HAP-1 (cell line): ENCODE results near the gene LY6G5C.

Source experiments
- DNase-seq, 2 experiments: peaks; one replicate each; pipeline ENCODE4 v3.0.0-alpha.2; 2016 to 2020; ENCODE audit warnings: low spot score in 2 of 2
- H3K27me3 ChIP-seq: fragments of 250-450 bp; sonication (Bioruptor Pico); 2 replicates; pipeline ENCODE4 v1.5.1; 2020; ENCODE audit warnings: low read depth, mild to moderate bottlenecking, moderate library complexity
- H3K36me3 ChIP-seq: fragments of 250-450 bp; sonication (Bioruptor Pico); replicated peaks from 2 replicates; pipeline ENCODE4 v1.5.1; 2020; ENCODE audit warnings: mild to moderate bottlenecking
- H3K4me1 ChIP-seq: fragments of 250-450 bp; sonication (Bioruptor Pico); 2 replicates; pipeline ENCODE4 v1.5.1; 2020; ENCODE audit warnings: mild to moderate bottlenecking
- H3K4me3 ChIP-seq: fragments of 250-450 bp; sonication (Bioruptor Pico); 2 replicates; pipeline ENCODE4 v1.5.1; 2020; ENCODE audit warnings: mild to moderate bottlenecking, moderate library complexity
- H3K9me3 ChIP-seq: fragments of 250-450 bp; sonication (Bioruptor Pico); 2 replicates; pipeline ENCODE4 v1.5.1; 2020; ENCODE audit warnings: mild to moderate bottlenecking, moderate library complexity
- in situ Hi-C: fragments of 300-500 bp; cut with MboI; formaldehyde crosslinking; loops from 3 replicates; pipeline ENCODE4 v1.14.3; 2020; ENCODE audit warnings: low sequenced_read_pairs, inconsistent platforms, mixed read lengths

LY6G5C gene

DNA sequence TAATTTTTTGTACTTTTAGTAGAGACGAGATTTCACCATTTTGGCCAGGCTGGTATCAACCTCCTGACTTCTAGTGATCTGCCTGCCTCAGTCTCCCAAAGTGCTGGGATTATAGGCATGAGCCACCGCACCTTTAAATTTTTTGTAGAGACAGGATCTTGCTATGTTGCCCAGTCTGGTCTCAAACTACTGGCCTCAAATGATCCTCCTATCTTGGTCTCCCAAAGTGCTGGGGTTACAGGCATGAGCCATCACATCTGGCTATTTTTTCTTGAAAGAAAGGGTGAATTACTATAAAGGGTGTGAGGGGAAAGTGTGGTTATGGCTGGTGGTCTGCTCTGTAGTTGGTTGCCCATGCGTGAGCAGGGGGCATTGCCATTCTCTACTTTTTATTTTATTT, 27.4 kb upstream of the LY6G5C start:
- Histone ChIP-seq H3K36me3 (no peaks in the 10 kb centered on the region), H3K27me3 (no peaks in the 10 kb centered on the region), H3K4me3 (no peak overlapping the region), H3K4me1 (peaks cover 6% of the 10 kb centered on the region), H3K9me3 (no peaks in the 10 kb centered on the region)
- in situ Hi-C loops: no loop called here
- DNase-seq: no peak

DNA sequence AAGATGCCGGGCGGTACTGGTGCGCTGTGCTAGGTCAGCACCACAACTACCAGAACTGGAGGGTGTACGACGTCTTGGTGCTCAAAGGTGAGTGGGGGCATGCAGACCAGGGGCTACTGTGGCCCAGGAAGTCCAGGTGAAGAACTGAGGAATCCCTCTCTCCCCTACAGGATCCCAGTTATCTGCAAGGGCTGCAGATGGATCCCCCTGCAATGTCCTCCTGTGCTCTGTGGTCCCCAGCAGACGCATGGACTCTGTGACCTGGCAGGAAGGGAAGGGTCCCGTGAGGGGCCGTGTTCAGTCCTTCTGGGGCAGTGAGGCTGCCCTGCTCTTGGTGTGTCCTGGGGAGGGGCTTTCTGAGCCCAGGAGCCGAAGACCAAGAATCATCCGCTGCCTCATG, 26.8 kb upstream of the LY6G5C start:
- no peak for DNase-seq
- in situ Hi-C loops: no loop called here
- Histone ChIP-seq H3K27me3 (no peaks in the 10 kb centered on the region), H3K9me3 (no peaks in the 10 kb centered on the region), H3K36me3 (no peaks in the 10 kb centered on the region), H3K4me3 (no peak overlapping the region), H3K4me1 (peaks cover 6% of the 10 kb centered on the region)

DNA sequence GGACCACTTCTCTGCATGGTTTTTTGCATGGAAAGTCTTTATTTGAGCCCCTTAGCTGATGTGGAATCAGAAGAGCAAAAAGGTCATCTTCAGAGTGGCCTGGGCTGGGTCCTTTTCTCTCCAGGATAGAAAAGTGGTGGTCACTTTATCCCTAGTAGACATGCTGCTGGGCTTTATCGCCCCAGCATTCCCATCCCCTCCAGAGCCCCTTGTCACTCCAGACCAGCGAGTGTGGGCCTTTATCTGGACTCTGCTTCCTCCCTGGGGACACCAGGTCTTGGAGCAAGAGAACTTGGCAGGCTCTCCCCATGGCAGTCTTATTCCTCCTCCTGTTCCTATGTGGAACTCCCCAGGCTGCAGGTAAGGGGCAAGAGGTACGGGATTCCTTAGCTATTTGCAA, 25.7 kb upstream of the LY6G5C start, which contains the start of gene LY6G6F:
Gene LY6G6F (plus strand): TSS at position 268 of the 400 bp plus-strand sequence. CDS start 41 bp downstream, at position 309.
- Histone ChIP-seq H3K27me3 (no peaks in the 10 kb centered on the region), H3K4me3 (no peak within 1 kb of the TSS), H3K36me3 (no peaks in the 10 kb centered on the region), H3K4me1 (peaks cover 10% of the 10 kb centered on the region), H3K9me3 (no peaks in the 10 kb centered on the region)
- in situ Hi-C loops: no loop called here
- no peak for DNase-seq

DNA sequence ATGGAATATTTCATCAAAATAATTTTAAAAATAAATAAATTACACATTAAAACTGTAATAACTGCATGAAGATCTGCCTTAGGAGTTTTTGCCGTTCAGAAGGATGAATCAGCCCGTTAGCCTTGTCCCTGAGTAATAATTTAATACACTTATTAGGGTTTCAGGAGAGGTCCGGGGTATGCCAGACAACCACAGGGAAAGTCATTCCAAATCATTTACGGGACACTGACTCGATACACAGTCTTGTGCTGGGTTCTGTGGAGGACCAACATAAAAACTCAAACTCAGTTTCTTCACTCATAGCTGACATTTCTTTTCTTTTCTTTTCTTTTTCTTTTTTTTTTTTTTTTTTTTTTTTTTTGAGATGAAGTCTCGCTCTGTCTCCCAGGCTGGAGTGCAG, 25.1 kb upstream of the LY6G5C start:
- no peaks in the 10 kb centered on the region for H3K36me3 ChIP-seq
- no peak for DNase-seq
- in situ Hi-C loops: no loop called here
- peaks cover 13% of the 10 kb centered on the region for H3K4me1 ChIP-seq
- no peak overlapping the region for H3K4me3 ChIP-seq
- H3K9me3 ChIP-seq: no peaks in the 10 kb centered on the region
- no peaks in the 10 kb centered on the region for H3K27me3 ChIP-seq

DNA sequence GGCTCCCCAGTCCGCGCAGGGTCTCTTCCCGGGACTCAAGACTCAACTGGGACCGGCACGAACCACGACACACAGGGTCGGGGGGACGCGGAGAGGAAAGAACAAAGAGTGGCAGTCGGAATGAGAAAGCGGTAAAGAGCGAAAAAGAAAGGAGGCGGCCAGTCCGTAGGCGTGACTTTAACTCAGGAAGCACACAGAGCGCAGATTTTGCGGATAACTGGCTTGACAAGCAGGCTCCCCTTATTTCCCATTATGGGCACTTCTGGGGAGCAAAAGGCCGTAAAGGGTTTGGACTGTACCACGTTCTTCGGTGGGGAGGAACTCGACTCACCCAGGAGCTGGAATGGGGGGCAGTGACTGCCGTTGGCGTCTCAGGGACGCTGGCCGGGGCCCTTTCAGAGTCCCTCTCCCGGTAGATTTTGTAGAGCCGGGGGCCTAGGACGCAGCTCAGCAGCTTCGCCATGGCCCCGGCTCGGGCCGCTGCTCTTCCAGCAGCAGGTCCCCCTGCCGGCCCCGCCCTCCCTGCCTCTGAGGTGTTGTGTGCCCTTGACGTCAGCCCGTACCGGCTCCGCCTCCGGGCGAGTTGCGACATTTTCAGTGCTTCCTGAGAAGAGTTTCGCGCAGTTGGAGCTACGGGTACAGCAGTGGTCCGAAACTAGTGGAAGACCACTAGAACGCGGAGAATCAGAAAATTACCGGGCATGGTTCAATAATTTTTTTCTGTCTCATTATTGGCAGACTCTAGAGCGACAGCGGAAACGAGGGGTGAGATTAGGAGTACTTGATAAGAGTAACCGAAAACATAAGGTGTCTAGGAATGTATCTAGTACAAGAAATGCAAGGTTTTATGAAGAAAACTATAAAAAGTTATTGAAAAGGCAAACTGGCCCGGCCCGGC, 22.2 kb upstream of the LY6G5C start, which contains the start of gene ABHD16A:
Gene ABHD16A (minus strand): TSS at position 506 of the 898 bp plus-strand sequence. CDS start 43 bp downstream, at position 463.
- Histone ChIP-seq H3K27me3 (no peaks in the 10 kb centered on the region), H3K9me3 (no peaks in the 10 kb centered on the region), H3K4me3 (peak within 1 kb of the TSS; percentile 90), H3K4me1 (peaks cover 13% of the 10 kb centered on the region), H3K36me3 (peaks cover 7% of the 10 kb centered on the region)
- in situ Hi-C loops: no loop called here
- DNase-seq: peak; percentile 97 to 99

DNA sequence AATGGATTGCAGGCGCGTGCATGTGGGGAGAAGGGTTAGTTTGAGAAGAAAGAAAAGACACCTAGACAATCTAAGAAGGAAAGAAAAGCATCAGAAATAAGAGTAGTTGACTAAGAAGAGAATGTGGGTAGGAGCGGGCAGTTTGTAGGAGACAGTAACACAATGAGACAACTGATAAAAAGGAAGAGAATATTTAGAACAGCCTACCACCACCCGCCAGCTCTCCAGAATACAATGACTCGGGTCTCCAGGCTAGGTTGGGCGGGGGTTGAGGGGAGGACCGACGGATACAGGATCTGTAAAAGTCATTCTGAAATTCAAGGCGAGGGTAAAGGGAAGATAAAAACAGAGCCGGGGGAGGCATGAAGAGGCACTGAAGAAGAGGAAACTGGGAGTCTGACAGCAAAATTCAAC, 21.5 kb upstream of the LY6G5C start:
- Histone ChIP-seq H3K9me3 (no peaks in the 10 kb centered on the region), H3K4me1 (peaks cover 13% of the 10 kb centered on the region), H3K36me3 (peaks cover 7% of the 10 kb centered on the region), H3K4me3 (peak overlapping the region; percentile 90), H3K27me3 (no peaks in the 10 kb centered on the region)
- in situ Hi-C loops: no loop called here
- no peak for DNase-seq

DNA sequence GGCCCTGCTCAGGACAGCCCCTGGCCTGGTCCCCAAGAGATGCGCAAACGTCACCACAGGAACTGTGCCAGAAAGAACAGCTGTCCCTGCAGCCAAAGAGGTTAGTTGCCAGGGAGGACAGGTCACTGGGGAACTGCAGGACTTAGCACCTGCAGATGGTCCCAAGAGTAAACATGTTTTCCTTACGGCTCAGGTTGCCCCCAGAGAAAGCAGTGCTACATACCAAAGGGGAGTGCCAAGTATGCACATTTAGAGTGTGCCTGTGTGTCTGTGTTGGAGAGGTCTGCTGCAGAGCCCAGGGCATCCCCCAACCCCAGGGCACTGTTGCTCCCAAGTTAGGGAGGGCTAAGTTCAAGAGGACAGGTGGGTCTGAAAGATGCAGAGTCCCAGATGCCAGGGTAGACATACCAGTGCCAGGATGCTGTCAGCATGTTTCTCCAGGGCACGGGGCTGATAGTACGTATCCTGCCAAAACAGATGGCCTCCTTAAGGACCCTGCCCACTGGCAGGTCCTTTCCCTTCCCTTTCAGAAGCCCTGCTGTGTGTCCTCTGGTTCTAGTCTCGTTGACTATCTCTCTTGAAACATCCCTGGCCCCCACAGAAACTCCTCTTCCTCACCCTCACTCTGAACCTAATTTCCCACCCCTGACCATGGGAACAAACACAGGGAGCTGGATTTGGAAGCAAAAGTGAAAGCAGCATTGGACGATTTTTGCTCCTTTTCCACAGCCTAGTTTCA, 21.0 kb upstream of the LY6G5C start:
- Histone ChIP-seq H3K4me1 (peaks cover 13% of the 10 kb centered on the region), H3K4me3 (peak overlapping the region; percentile 90), H3K9me3 (no peaks in the 10 kb centered on the region), H3K27me3 (no peaks in the 10 kb centered on the region), H3K36me3 (peaks cover 10% of the 10 kb centered on the region)
- in situ Hi-C loops: no loop called here
- no peak for DNase-seq

DNA sequence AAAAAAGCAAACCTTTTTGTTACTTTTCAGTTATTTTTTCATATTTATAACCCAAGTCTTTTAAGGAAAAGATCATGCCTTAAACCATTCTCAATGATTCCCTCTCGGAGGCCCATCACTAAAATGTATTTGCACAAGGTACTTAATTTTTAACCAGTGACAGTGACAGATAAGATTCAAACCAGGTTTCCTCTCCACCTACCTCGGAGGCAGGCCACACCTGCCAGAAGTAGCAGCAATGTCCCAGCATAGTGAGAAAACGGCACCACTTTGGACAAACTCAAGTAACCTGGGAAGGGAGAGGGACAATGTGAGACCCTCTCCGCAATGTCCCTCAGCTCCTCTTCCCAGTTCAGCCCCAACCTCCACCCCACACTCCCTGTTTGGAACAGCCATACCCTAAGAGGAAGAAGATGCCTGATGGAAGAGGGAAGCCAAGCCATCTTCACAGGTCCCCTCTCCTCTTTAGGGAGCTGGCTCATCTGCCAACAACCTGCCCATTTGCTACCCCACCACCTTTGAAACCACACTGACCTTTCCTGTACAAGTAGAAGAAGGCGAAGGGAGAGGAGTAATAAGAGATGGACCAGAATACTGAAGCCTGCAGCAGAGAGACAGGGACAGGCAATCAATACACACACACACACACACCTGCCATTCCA, 20.0 kb upstream of the LY6G5C start:
- Histone ChIP-seq H3K4me3 (no peak overlapping the region), H3K27me3 (no peaks in the 10 kb centered on the region), H3K36me3 (peaks cover 13% of the 10 kb centered on the region), H3K4me1 (peaks cover 13% of the 10 kb centered on the region), H3K9me3 (no peaks in the 10 kb centered on the region)
- no peak for DNase-seq
- in situ Hi-C loops: no loop called here

DNA sequence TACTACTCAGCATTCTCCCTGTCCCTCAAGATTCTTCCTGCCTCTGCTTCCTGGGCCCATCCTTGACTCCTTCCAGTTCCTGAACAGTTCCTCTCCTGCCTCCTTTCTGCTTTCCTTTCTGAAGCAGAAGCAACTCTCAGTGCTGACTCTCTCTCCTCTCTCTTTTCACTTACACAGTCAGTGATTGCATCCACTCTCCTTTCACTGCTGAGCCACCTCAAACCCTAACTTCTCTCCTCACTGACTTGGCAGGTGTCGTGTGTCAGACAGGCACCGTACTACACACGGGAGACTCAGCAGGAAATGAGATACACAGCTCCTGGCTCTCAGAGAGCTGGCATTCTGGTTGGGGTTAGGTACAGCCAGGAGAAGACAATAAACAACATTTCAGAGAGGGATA, 16.7 kb upstream of the LY6G5C start:
- H3K4me3 ChIP-seq: no peak overlapping the region
- no peaks in the 10 kb centered on the region for H3K27me3 ChIP-seq
- no peak for DNase-seq
- peaks cover 28% of the 10 kb centered on the region for H3K36me3 ChIP-seq
- in situ Hi-C loops: no loop called here
- H3K4me1 ChIP-seq: peaks cover 7% of the 10 kb centered on the region; the same call in 1 of the 2 replicates
- H3K9me3 ChIP-seq: no peaks in the 10 kb centered on the region

DNA sequence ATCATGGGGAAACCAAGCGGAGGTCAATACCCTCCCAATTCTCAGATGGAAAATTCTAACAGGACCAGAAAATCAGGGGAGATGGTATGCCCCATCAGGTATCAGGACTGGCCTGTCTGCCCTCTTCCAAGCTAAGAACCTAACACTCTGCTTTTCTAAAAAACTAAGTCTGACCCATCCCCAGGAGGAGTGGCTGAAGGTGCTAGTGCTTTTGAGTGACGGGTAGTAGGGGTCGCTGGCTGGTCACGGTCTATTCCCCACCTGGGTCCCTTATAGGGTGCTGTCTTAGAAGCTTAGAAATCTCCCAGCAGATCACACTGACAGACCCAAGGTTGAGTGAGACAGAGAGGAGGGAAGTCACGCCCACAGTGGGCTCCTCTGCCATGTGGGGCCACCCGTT, 12.7 kb upstream of the LY6G5C start:
- Histone ChIP-seq H3K4me3 (no peak overlapping the region), H3K27me3 (no peaks in the 10 kb centered on the region), H3K36me3 (peaks cover 44% of the 10 kb centered on the region), H3K4me1 (no peaks in the 10 kb centered on the region), H3K9me3 (no peaks in the 10 kb centered on the region)
- no peak for DNase-seq
- in situ Hi-C loops: no loop called here

DNA sequence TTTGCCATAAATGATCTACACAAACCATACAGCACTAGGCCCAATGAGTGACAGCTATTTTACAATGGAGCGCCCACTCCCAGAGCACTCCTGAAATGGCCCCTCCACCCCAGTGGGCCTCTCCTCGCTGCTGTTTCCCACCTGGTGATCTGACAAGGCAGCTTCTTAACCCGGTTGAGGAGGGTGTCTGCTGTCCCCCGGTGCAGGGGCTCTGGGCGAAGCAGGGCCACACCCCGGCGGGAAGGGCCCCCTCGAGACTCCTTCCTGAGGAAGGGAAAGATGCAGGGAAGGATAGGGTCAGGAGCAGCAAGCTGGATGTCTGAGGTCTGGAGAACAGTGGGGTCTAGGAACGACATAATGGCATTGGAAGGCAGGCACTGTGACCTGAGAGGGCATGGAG, 12.0 kb upstream of the LY6G5C start:
- no peaks in the 10 kb centered on the region for H3K27me3 ChIP-seq
- H3K4me1 ChIP-seq: no peaks in the 10 kb centered on the region
- no peak overlapping the region for H3K4me3 ChIP-seq
- H3K9me3 ChIP-seq: no peaks in the 10 kb centered on the region
- peaks cover 50% of the 10 kb centered on the region for H3K36me3 ChIP-seq
- in situ Hi-C loops: no loop called here
- DNase-seq: no peak

DNA sequence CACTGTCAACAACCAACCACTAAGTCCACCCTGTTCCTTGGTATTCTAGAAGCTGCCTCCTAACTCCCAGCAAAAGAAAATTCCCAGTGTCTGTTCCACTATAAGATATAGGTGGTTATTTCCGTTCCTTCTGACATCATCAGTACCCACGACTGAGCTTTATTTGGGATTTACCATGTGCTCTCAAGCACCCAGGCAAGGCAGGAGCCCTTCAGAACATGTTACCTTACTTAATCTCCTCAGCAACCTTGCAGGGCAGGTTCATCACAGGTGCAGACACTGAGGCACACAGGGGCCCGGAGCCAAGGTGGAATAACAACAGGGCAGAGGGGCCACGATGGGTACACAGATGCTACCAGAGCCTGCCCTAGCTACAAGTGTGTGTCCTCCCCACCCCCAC, 11.5 kb upstream of the LY6G5C start:
- peaks cover 53% of the 10 kb centered on the region for H3K36me3 ChIP-seq

DNA sequence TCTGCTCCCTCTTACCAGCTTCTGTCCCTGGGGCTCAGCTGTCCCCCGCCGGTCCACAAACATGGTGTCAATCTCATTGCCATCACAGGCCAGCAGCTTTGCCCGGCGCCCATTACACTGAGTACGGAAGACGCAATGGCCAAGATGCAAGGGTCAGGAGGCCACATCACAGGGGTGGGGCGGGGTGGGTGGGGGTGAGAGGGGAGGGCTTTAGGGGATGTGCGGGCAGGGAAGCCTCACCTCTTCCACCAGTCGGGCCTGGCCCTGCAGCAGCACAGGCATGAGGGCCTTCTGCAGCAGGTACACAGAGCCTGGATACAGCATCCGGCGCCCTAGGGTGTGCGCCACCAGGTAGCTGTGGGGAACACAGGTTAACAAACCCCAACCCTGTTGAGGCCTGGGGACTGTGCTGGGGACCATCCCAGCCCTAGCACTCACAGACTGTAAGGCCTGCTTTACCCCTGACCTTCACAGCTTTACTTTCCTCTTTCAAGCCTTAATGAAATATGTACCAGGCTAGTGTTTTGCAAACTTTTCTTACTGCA, 10.8 kb upstream of the LY6G5C start:
- in situ Hi-C loops: no loop called here
- DNase-seq: no peak
- no peaks in the 10 kb centered on the region for H3K27me3 ChIP-seq
- no peak overlapping the region for H3K4me3 ChIP-seq
- peaks cover 52% of the 10 kb centered on the region for H3K36me3 ChIP-seq
- no peaks in the 10 kb centered on the region for H3K9me3 ChIP-seq
- no peaks in the 10 kb centered on the region for H3K4me1 ChIP-seq

More for the DNA sequence above, 11.5 kb upstream of the LY6G5C start:
- Histone ChIP-seq H3K9me3 (no peaks in the 10 kb centered on the region), H3K4me3 (no peak overlapping the region), H3K4me1 (no peaks in the 10 kb centered on the region), H3K27me3 (no peaks in the 10 kb centered on the region)
- in situ Hi-C loops: no loop called here
- no peak for DNase-seq
